HepG2 (cell line): ENCODE data around the gene TFAP2A. TPM values are rescaled to one million over a fixed set of nuclear protein-coding genes. Genes with fewer than 3 reads are reported as not detected.

ENCODE experiments used
- ATAC-seq: fragments of 200-7000 bp; cut with Tn5 transposase; 3 replicates; pipeline ENCODE4 v1.9.1; 2020; ENCODE audit warnings: mild to moderate bottlenecking, moderate library complexity
- BruUV-seq: library from RNA; stranded (reverse); fragments of 400-500 nt; replicated peaks from 2 replicates; lab custom pipeline; 2021; lab: Mats Ljungman, UMichigan
- CTCF ChIA-PET: fragments of 300-600 bp; formaldehyde crosslinking; extraction: SDS; loops from one replicate; lab custom pipeline; 2021; ENCODE audit warnings: low total read pairs, inconsistent platforms, low intra/inter-chr PET ratio; lab: Yijun Ruan, JAX
- POLR2A ChIA-PET: fragments of 350-600 bp; sonication (Branson Sonifier 250); formaldehyde crosslinking; loops from one replicate; lab custom pipeline; 2020; ENCODE audit warnings: antibody characterized with exemption, inconsistent platforms; lab: Yijun Ruan, JAX
- DNase-seq: peaks from one replicate; pipeline ENCODE4 v3.0.0-alpha.2; 2015; ENCODE audit warnings: low spot score
- FAIRE-seq: peaks from 3 replicates; lab custom pipeline; 2011; peaks lifted over from hg19 to GRCh38; lab: Jason Lieb, UNC
- H2AFZ ChIP-seq: one replicate; pipeline ENCODE4 v1.6.1; 2011; ENCODE audit warnings: low read length, inconsistent platforms
- H3K27ac ChIP-seq: fragments of 300-600 bp; 3 replicates; pipeline ENCODE4 v1.8.0; 2011; ENCODE audit warnings: mixed run types, mild to moderate bottlenecking, mixed read lengths, low read length, inconsistent platforms; ENCODE audit not compliant: insufficient read depth; ENCODE audit errors: extremely low read length
- H3K27me3 ChIP-seq, 2 experiments: fragments of 200-600 bp in 1 of 2; 2 replicates in 1 of 2; 3 replicates in 1 of 2; pipeline versions ENCODE4 v1.6.0 to v1.8.0; 2011; ENCODE audit warnings: low read length in 2 of 2, mild to moderate bottlenecking in 2 of 2, moderate library complexity in 2 of 2, inconsistent platforms in 1 of 2; ENCODE audit not compliant: insufficient read depth in 2 of 2, control insufficient read depth in 1 of 2
- H3K36me3 ChIP-seq, 2 experiments: fragments of 200-600 bp in 1 of 2; replicated peaks in 1 of 2; 2 replicates in 1 of 2; 3 replicates in 1 of 2; pipeline versions ENCODE4 v1.5.1 to v1.8.0; 2011; ENCODE audit warnings: low read length in 2 of 2, inconsistent platforms in 1 of 2; ENCODE audit not compliant: insufficient read depth in 2 of 2, control insufficient read depth in 1 of 2
- H3K4me1 ChIP-seq: 2 replicates; pipeline ENCODE4 v1.5.1; 2012; ENCODE audit warnings: low read length, inconsistent platforms; ENCODE audit not compliant: insufficient read depth
- H3K4me2 ChIP-seq: 2 replicates; pipeline ENCODE4 v1.6.0; 2011; ENCODE audit warnings: low read depth, low read length, inconsistent platforms
- H3K4me3 ChIP-seq, 3 experiments: fragments of 200-600 bp in 1 of 3; sonication (generic), shearing (Covaris generic) in 1 of 3; replicated peaks in 1 of 3; 2 replicates each; pipeline ENCODE4 v1.5.1; 2011 to 2016; ENCODE audit warnings: low read length in 3 of 3, inconsistent platforms in 2 of 3, low read depth in 2 of 3, mild to moderate bottlenecking in 2 of 3, control low read depth in 1 of 3, mixed read lengths in 1 of 3; ENCODE audit not compliant: insufficient read depth in 1 of 3
- H3K79me2 ChIP-seq: one replicate; pipeline ENCODE4 v1.6.1; 2011; ENCODE audit warnings: low read length, inconsistent platforms; ENCODE audit not compliant: insufficient read depth
- H3K9ac ChIP-seq: 2 replicates; pipeline ENCODE4 v1.6.0; 2011; ENCODE audit warnings: mild to moderate bottlenecking, low read depth, low read length, inconsistent platforms; ENCODE audit not compliant: insufficient read depth
- H3K9me3 ChIP-seq: 2 replicates; pipeline ENCODE4 v1.5.1; 2012; ENCODE audit warnings: mild to moderate bottlenecking, low read length
- H4K20me1 ChIP-seq: 2 replicates; pipeline ENCODE4 v1.6.0; 2011; ENCODE audit warnings: inconsistent platforms, mild to moderate bottlenecking, low read length, moderate library complexity; ENCODE audit not compliant: insufficient read depth
- CBX2 ChIP-seq, 2 experiments: fragments of 200-600 bp in 1 of 2; sonication (generic); formaldehyde crosslinking in 1 of 2; IDR thresholded peaks; 2 replicates each; pipeline versions ENCODE4 v1.7.0 to v1.8.1; 2018 to 2022; ENCODE audit warnings: low read depth in 2 of 2, low read length in 1 of 2, mild to moderate bottlenecking in 1 of 2, missing genetic modification reagents in 1 of 2
- CHCHD3 ChIP-seq: sonication (generic); formaldehyde crosslinking; IDR thresholded peaks from 2 replicates; pipeline ENCODE4 v1.8.0; 2022; ENCODE audit warnings: mild to moderate bottlenecking, missing genetic modification reagents, moderate library complexity
- GTF3A ChIP-seq: sonication (generic); formaldehyde crosslinking; conservative IDR thresholded peaks from 2 replicates; pipeline ENCODE4 v1.4.0; 2020; ENCODE audit warnings: mild to moderate bottlenecking, missing genetic modification reagents
- MED13 ChIP-seq: sonication (generic); formaldehyde crosslinking; IDR thresholded peaks from 2 replicates; pipeline ENCODE4 v1.5.0; 2020; ENCODE audit warnings: missing genetic modification reagents
- PHF5A ChIP-seq: IDR thresholded peaks from one replicate; pipeline ENCODE4 v1.6.1; 2018; ENCODE audit warnings: low read depth, missing genetic modification reagents; ENCODE audit not compliant: unreplicated experiment
- SRSF1 ChIP-seq: fragments of 200-400 bp; formaldehyde crosslinking; optimal IDR thresholded peaks from 2 replicates; pipeline ENCODE3; 2017; ENCODE audit warnings: mild to moderate bottlenecking, low read depth, low read length, moderate library complexity
- SRY ChIP-seq: sonication (generic); formaldehyde crosslinking; IDR thresholded peaks from 2 replicates; pipeline ENCODE4 v1.8.0; 2022; ENCODE audit warnings: mild to moderate bottlenecking, missing genetic modification reagents
- STAG1 ChIP-seq: sonication (generic); formaldehyde crosslinking; IDR thresholded peaks from 2 replicates; pipeline ENCODE4 v1.4.0; 2020; ENCODE audit warnings: missing genetic modification reagents
- TBX2 ChIP-seq: sonication (generic); formaldehyde crosslinking; IDR thresholded peaks from 2 replicates; pipeline ENCODE4 v1.5.0; 2020; ENCODE audit warnings: missing genetic modification reagents, mild to moderate bottlenecking, borderline replicate concordance
- ZBTB42 ChIP-seq: sonication (generic); formaldehyde crosslinking; IDR thresholded peaks from 2 replicates; pipeline ENCODE4 v1.5.0; 2020; ENCODE audit warnings: mild to moderate bottlenecking, missing genetic modification reagents
- ZNF230 ChIP-seq: sonication (generic); formaldehyde crosslinking; IDR thresholded peaks from 2 replicates; pipeline ENCODE4 v1.4.0; 2020; ENCODE audit warnings: mild to moderate bottlenecking, missing genetic modification reagents
- ZNF24 ChIP-seq: fragments of 450-650 bp; IDR thresholded peaks from 2 replicates; pipeline ENCODE4 v1.6.1; 2017; ENCODE audit warnings: antibody characterized with exemption, mild to moderate bottlenecking
- ZNF354B ChIP-seq: sonication (generic); formaldehyde crosslinking; IDR thresholded peaks from 2 replicates; pipeline ENCODE4 v1.8.0; 2022; ENCODE audit warnings: mild to moderate bottlenecking, missing genetic modification reagents
- ZNF432 ChIP-seq: sonication (generic); formaldehyde crosslinking; IDR thresholded peaks from 2 replicates; pipeline ENCODE4 v1.5.0; 2020; ENCODE audit warnings: missing genetic modification reagents, mild to moderate bottlenecking, borderline replicate concordance
- WGBS: methylation state at CpG from one replicate; pipeline ENCODE4 v1.1.6; 2017; ENCODE audit warnings: low lambda C conversion rate; 5-methylcytosine and 5-hydroxymethylcytosine counted together
- in situ Hi-C: cut with HindIII; loops from 2 replicates; pipeline ENCODE4 v1.10.0; 2017; ENCODE audit warnings: low pct_unique_long_range_greater_than_20kb; ENCODE audit not compliant: extremely low pct_ligation_motif_present
- intact Hi-C: fragments of 100-400 bp; cut with micrococcal nuclease; formaldehyde crosslinking; loops from one replicate; pipeline ENCODE4 v1.10.0; 2022; ENCODE audit not compliant: unreplicated experiment
- polyA plus RNA-seq, 8 experiments: library from polyadenylated mRNA; depleted of rRNA in 3 of 8; stranded (reverse) in 7 of 8; unstranded in 1 of 8; fragments of >200 nt; fragmentation: Illumina TruSeq in 4 of 8; extraction: Trizol in 4 of 8; gene quantifications; 2 replicates each; pipeline versions ENCODE4 v1.2.1 to v1.2.3, GENCODE V29; 2011 to 2016; ENCODE audit warnings: low read depth in 4 of 8, missing spikeins in 1 of 8, mixed read lengths in 1 of 8; ENCODE audit not compliant: insufficient read depth in 1 of 8
- total RNA-seq, 5 experiments: library from RNA; depleted of rRNA; stranded (reverse); fragments of >200 nt; fragmentation: Illumina TruSeq; extraction: Trizol; gene quantifications; 2 replicates each; pipeline ENCODE4 v1.2.3, GENCODE V29; 2016; ENCODE audit warnings: low read depth in 1 of 5
- TF ChIP-seq, protein P1 (sequence below): sonication (generic); formaldehyde crosslinking; IDR thresholded peaks from 2 replicates; pipeline ENCODE4 v1.4.0; 2020; ENCODE audit warnings: missing genetic modification reagents
- TF ChIP-seq, protein P2 (sequence below): sonication (generic); formaldehyde crosslinking; IDR thresholded peaks from 2 replicates; pipeline ENCODE4 v1.4.0; 2020; ENCODE audit warnings: mild to moderate bottlenecking, missing genetic modification reagents
- TF ChIP-seq, protein P3 (sequence below): sonication (generic); formaldehyde crosslinking; IDR thresholded peaks from 2 replicates; pipeline ENCODE4 v1.5.1; 2020; ENCODE audit warnings: missing genetic modification reagents, mild to moderate bottlenecking, borderline replicate concordance

Gene TFAP2A
- total and polyA plus RNA-seq, 2 of the 13 experiments (the other 11 are each of a cell fraction or from before 2014, with no cell fraction given): not detected

DNA sequence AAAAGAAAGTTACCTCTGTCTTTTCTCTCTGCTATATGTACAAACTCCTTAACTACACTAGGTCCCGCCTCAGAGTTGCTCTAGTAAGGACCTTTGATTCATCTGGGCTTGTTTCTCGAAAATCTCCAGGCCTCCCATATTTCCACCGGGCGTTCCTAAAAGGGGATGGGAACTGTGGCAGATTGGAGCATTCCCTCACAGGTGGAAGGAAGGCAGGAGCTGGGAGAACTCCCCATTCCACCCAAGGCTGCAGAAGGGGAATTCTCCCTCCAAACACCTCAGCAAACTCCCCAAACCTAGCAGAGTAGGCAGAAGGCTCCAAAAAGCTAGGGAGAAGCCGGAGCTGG is 1.6 kb upstream of the TFAP2A start (continued):
- TF ChIP-seq SRSF1 (no peak), ZNF432 (CRISPR knock-in tag) (no peak), TBX2 (CRISPR knock-in tag) (no peak), SRY (CRISPR knock-in tag) (no peak), CHCHD3 (no peak), CBX2 (IDR thresholded peaks at IDR 0.05; ENCODE audit: low read depth, low read length) (no peak), CBX2 (CRISPR knock-in tag; IDR thresholded peaks at IDR 0.05; ENCODE audit: low read depth) (no peak)
- TF ChIP-seq, protein P1, sequence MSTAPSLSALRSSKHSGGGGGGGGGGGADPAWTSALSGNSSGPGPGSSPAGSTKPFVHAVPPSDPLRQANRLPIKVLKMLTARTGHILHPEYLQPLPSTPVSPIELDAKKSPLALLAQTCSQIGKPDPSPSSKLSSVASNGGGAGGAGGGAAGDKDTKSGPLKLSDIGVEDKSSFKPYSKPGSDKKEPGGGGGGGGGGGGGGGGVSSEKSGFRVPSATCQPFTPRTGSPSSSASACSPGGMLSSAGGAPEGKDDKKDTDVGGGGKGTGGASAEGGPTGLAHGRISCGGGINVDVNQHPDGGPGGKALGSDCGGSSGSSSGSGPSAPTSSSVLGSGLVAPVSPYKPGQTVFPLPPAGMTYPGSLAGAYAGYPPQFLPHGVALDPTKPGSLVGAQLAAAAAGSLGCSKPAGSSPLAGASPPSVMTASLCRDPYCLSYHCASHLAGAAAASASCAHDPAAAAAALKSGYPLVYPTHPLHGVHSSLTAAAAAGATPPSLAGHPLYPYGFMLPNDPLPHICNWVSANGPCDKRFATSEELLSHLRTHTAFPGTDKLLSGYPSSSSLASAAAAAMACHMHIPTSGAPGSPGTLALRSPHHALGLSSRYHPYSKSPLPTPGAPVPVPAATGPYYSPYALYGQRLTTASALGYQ (CRISPR knock-in tag): no peak
- TF ChIP-seq, protein P2, sequence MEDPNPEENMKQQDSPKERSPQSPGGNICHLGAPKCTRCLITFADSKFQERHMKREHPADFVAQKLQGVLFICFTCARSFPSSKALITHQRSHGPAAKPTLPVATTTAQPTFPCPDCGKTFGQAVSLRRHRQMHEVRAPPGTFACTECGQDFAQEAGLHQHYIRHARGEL (CRISPR knock-in tag): no peak

DNA sequence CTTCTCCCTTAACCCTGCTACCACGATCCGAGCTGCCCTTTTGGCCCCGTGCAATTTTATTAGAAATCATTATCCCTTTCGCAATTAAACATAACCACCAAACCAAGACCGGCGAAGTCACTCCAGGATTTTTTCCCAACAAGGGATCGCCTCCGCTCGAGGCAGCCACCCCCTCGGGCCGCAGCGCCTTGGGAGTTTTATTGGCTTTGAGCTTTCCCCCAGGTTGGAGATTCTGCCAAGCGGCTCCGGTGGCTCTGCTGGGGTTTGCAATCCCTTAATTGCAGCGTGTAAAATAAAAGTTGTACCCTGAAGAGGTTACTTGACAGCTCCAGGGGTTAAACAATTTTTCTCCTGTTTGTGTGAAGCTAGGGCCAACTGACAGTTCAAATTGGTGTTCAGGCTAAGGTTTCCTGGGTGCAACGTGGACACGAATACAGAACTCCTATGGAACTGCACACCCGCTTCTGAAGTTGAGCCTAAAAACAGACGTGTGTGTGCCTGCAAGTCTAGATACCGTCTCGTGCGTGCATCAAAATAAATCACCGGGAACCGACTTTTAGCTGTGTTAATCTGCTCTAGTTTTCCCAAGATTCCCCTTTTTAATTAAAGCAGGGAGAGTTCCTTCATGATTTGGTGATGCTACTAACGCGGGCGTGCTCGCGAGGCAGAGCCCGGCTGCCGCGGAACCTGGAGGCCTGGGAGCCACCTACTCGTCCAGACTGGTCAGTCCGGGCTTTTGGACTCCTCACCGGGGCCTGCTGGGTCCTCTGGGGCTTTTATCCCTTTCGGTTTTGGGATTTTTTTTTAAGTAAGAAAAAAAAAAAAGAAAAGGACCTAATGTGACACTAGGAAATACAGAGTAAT is 975 bp upstream of the TFAP2A start:
- H4K20me1 ChIP-seq: no peaks in the 10 kb centered on the region; the same call in 1 of the 2 replicates
- intact Hi-C loops (no loop called here), in situ Hi-C loops (no loop called here)
- H3K4me2 ChIP-seq: no peak overlapping the region
- no peak for ATAC-seq
- H3K27ac ChIP-seq: no peak overlapping the region
- POLR2A ChIA-PET: no interaction called here
- H3K36me3 ChIP-seq: no peaks in the 10 kb centered on the region
- BruUV-seq: no TSS peak
- CTCF ChIA-PET: no interaction called here
- H3K27me3 ChIP-seq: peaks cover 23 to 97% of the 10 kb centered on the region in 2 experiments
- H3K4me1 ChIP-seq: no peaks in the 10 kb centered on the region
- no peak overlapping the region for H2AFZ ChIP-seq
- no peak for DNase-seq
- no peaks in the 10 kb centered on the region for H3K9me3 ChIP-seq
- H3K9ac ChIP-seq: no peak overlapping the region
- FAIRE-seq: no peak
- no peaks in the 10 kb centered on the region for H3K79me2 ChIP-seq
- 35% methylated on average over 36 of the region's 36 CpGs for WGBS
- no peak overlapping the region for H3K4me3 ChIP-seq
- TF ChIP-seq ZNF354B (no peak), ZNF230 (CRISPR knock-in tag) (no peak), ZBTB42 (no peak), MED13 (CRISPR knock-in tag) (no peak), STAG1 (CRISPR knock-in tag) (no peak), ZNF24 (no peak), GTF3A (CRISPR knock-in tag) (no peak), PHF5A (CRISPR knock-in tag) (no peak)
- TF ChIP-seq, protein P3, sequence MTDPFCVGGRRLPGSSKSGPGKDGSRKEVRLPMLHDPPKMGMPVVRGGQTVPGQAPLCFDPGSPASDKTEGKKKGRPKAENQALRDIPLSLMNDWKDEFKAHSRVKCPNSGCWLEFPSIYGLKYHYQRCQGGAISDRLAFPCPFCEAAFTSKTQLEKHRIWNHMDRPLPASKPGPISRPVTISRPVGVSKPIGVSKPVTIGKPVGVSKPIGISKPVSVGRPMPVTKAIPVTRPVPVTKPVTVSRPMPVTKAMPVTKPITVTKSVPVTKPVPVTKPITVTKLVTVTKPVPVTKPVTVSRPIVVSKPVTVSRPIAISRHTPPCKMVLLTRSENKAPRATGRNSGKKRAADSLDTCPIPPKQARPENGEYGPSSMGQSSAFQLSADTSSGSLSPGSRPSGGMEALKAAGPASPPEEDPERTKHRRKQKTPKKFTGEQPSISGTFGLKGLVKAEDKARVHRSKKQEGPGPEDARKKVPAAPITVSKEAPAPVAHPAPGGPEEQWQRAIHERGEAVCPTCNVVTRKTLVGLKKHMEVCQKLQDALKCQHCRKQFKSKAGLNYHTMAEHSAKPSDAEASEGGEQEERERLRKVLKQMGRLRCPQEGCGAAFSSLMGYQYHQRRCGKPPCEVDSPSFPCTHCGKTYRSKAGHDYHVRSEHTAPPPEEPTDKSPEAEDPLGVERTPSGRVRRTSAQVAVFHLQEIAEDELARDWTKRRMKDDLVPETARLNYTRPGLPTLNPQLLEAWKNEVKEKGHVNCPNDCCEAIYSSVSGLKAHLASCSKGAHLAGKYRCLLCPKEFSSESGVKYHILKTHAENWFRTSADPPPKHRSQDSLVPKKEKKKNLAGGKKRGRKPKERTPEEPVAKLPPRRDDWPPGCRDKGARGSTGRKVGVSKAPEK: no peak
